SK-N-SH treated with all-trans-retinoic acid at 6 μM for 48 hours (cell line): ENCODE results near the gene PLD1.

Experiments used
- ARNTL ChIP-seq: fragments of 450-650 bp; formaldehyde crosslinking; IDR thresholded peaks from 2 replicates; pipeline ENCODE4 v1.5.0; 2020; ENCODE audit warnings: low read depth, mild to moderate bottlenecking, moderate library complexity, borderline replicate concordance
- CREB5 ChIP-seq: fragments of 250-450 bp; sonication (Bioruptor Pico); IDR thresholded peaks from 2 replicates; pipeline ENCODE4 v1.5.1; 2020; ENCODE audit warnings: low read depth, mild to moderate bottlenecking, moderate library complexity
- ESRRG ChIP-seq: fragments of 250-450 bp; sonication (Bioruptor Pico); IDR thresholded peaks from 2 replicates; pipeline ENCODE4 v1.6.1; 2021; ENCODE audit warnings: mild to moderate bottlenecking
- OSR1 ChIP-seq: fragments of 250-450 bp; sonication (Bioruptor Pico); IDR thresholded peaks from 2 replicates; pipeline ENCODE4 v1.8.0; 2022; ENCODE audit warnings: moderate library complexity, mild to moderate bottlenecking, inconsistent platforms
- PATZ1 ChIP-seq: fragments of 250-450 bp; sonication (Bioruptor Pico); IDR thresholded peaks from 2 replicates; pipeline ENCODE4 v1.8.0; 2020; ENCODE audit warnings: mild to moderate bottlenecking, moderate library complexity, borderline replicate concordance
- PPARA ChIP-seq: fragments of 250-450 bp; sonication (Bioruptor Pico); IDR thresholded peaks from 2 replicates; pipeline ENCODE4 v1.5.0; 2020; ENCODE audit warnings: mild to moderate bottlenecking, borderline replicate concordance
- RARB ChIP-seq: fragments of 250-450 bp; sonication (Bioruptor Pico); IDR thresholded peaks from 2 replicates; pipeline ENCODE4 v1.8.0; 2021; ENCODE audit warnings: mild to moderate bottlenecking, moderate library complexity
- SNAI2 ChIP-seq: fragments of 250-450 bp; sonication (Bioruptor Pico); IDR thresholded peaks from 2 replicates; pipeline ENCODE4 v1.5.0; 2020; ENCODE audit warnings: mild to moderate bottlenecking, moderate library complexity
- TCF4 ChIP-seq: fragments of 250-450 bp; sonication (Bioruptor Pico); IDR thresholded peaks from 2 replicates; pipeline ENCODE4 v1.8.0; 2021; ENCODE audit warnings: mild to moderate bottlenecking, moderate library complexity, borderline replicate concordance
- TOX ChIP-seq: fragments of 250-450 bp; sonication (Bioruptor Pico); IDR thresholded peaks from 2 replicates; pipeline ENCODE4 v1.8.0; 2021; ENCODE audit warnings: mild to moderate bottlenecking, moderate library complexity, borderline replicate concordance
- TSHZ2 ChIP-seq: fragments of 250-450 bp; sonication (Bioruptor Pico); IDR thresholded peaks from 2 replicates; pipeline ENCODE4 v1.5.0; 2020; ENCODE audit warnings: mild to moderate bottlenecking, moderate library complexity
- ZFP3 ChIP-seq: fragments of 250-450 bp; sonication (Bioruptor Pico); IDR thresholded peaks from 2 replicates; pipeline ENCODE4 v1.5.0; 2020; ENCODE audit warnings: mild to moderate bottlenecking, moderate library complexity
- ZFP30 ChIP-seq: fragments of 450-650 bp; formaldehyde crosslinking; IDR thresholded peaks from 2 replicates; pipeline ENCODE4 v1.5.0; 2022; ENCODE audit warnings: mild to moderate bottlenecking, moderate library complexity
- TF ChIP-seq, protein P1 (sequence below): fragments of 250-450 bp; sonication (Bioruptor Pico); IDR thresholded peaks from 2 replicates; pipeline ENCODE4 v1.8.0; 2021; ENCODE audit warnings: low read depth, mild to moderate bottlenecking, moderate library complexity, borderline replicate concordance

- TF ChIP-seq ZFP30 (no peak), ZFP3 (CRISPR knock-in tag) (no peak), ARNTL (no peak), SNAI2 (CRISPR knock-in tag) (no peak), RARB (no peak), CREB5 (CRISPR knock-in tag) (no peak), TCF4 (CRISPR knock-in tag) (no peak), ESRRG (CRISPR knock-in tag) (no peak), TSHZ2 (CRISPR knock-in tag) (no peak), PATZ1 (CRISPR knock-in tag) (no peak), PPARA (CRISPR knock-in tag) (no peak), OSR1 (CRISPR knock-in tag) (no peak), TOX (CRISPR knock-in tag) (no peak)
- TF ChIP-seq, protein P1, sequence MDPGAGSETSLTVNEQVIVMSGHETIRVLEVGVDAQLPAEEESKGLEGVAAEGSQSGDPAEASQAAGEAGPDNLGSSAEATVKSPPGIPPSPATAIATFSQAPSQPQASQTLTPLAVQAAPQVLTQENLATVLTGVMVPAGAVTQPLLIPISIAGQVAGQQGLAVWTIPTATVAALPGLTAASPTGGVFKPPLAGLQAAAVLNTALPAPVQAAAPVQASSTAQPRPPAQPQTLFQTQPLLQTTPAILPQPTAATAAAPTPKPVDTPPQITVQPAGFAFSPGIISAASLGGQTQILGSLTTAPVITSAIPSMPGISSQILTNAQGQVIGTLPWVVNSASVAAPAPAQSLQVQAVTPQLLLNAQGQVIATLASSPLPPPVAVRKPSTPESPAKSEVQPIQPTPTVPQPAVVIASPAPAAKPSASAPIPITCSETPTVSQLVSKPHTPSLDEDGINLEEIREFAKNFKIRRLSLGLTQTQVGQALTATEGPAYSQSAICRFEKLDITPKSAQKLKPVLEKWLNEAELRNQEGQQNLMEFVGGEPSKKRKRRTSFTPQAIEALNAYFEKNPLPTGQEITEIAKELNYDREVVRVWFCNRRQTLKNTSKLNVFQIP: no peak
Observed at GRCh38 chr3:171799501-171799900, 10.8 kb downstream of the PLD1 start.
